MG63 (cell line): Measurements from ENCODE around the gene AIF1L. TPM values are rescaled to one million over a fixed set of nuclear protein-coding genes. Genes with fewer than 3 reads are reported as not detected.
"Not testable (repeated sequence)": the region's sequence is repeated elsewhere in the genome, so short reads cannot be mapped to it uniquely, and the experiment has no call there.

Source experiments
- DNase-seq: peaks from one replicate; pipeline ENCODE4 v3.0.0-alpha.2; 2020
- H3K27me3 ChIP-seq: fragments of 250-450 bp; sonication (Bioruptor Pico); 2 replicates; pipeline ENCODE4 v1.5.1; 2020; ENCODE audit warnings: mild to moderate bottlenecking, moderate library complexity
- H3K36me3 ChIP-seq: fragments of 250-450 bp; sonication (Bioruptor Pico); 2 replicates; pipeline ENCODE4 v1.5.1; 2020; ENCODE audit warnings: mild to moderate bottlenecking, moderate library complexity
- H3K4me3 ChIP-seq: fragments of 250-450 bp; sonication (Bioruptor Pico); 2 replicates; pipeline ENCODE4 v1.5.1; 2020; ENCODE audit warnings: mild to moderate bottlenecking, moderate library complexity
- H3K9me3 ChIP-seq: fragments of 250-450 bp; sonication (Bioruptor Pico); 2 replicates; pipeline ENCODE4 v1.5.1; 2020; ENCODE audit warnings: mild to moderate bottlenecking, moderate library complexity
- total RNA-seq: library from RNA; depleted of rRNA; stranded (reverse); fragments of >200 nt; shearing (Covaris generic); gene quantifications from 2 replicates; pipeline ENCODE4 v1.2.3, GENCODE V29; 2014; ENCODE audit warnings: low replicate concordance

AIF1L gene
- total RNA-seq, 1 experiment from 2014 or later, result 25.7 TPM

DNA sequence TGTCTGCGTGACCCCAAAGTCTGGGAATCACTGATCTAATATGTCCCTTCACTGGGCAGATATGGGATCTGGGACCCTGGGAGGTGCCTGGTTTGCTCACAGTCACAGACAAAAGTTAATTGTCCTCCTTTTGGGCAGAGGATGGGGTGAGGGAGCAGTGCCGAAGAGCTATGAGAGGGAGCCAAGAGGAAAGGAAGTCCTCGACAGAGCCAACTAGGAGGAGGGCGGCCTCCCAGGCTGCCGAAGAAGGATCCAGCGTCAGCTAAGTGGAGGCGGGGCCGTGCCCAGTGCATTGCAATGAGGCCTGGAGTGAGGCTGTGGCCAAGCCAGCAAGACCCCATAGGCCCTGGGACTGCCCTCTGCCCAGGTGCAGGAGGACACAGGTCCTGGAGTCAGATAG is 11.4 kb downstream of the AIF1L start:
- no peaks in the 10 kb centered on the region for H3K9me3 ChIP-seq
- peaks cover 2% of the 10 kb centered on the region; the same call in 1 of the 2 replicates for H3K36me3 ChIP-seq
- no peak for DNase-seq

DNA sequence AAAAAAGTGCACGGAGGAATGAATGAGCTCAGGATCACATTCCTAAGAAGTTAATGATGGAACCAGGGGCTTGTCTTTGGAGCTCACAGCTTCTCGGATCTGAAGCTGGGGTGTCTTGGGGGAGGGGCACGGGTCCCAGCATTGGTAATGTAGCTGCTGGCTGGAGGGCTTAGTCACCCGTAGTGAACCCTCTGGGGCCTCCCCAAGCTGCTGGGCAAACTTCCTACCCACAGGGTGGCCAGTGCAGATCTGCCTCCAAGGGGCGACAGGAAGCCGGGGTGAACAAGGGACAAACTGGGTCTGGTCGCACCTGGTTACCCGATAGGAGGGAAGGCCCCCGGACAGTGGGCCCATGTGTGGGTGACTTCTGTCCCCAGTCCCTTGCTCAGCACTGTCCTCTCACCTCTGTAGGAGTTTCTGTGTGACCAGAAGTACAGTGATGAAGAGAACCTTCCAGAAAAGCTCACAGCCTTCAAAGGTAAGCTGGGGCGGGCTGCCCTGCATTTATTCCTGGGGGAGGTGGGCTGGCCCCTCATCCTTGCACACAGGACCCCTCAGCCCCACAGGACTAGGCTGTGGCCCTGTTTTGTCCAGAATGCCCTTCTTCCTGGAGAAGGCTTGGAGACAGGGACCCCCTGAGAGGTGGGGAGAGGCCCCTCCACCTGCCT is 15.0 kb downstream of the AIF1L start:
- DNase-seq, result no peak

More for the DNA sequence above, 11.4 kb downstream of the AIF1L start:
- H3K4me3 ChIP-seq, result no peak overlapping the region
- no peaks in the 10 kb centered on the region for H3K27me3 ChIP-seq

DNA sequence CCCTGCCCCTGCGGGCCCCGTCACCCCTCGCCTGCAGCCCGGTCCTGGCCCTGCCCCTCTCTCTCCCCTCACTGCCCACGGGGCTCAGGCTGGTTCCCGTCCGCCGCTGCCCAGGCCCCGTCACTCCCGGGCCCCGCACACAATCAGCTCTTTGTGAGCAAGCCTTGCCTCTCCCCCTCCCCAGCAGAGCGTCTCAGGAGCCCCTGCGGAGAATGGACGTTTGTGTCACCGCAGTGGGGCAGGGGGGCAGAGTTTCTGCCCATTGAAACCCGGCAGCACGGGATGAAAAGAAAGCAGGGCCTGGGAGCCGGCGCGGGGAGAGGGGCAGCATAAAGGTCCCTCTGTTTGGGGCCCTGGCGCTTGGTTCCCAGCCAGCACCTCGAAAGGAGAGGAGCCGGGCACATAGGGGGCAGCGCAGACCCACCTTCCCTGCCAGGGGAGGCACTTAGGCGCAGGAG is 15.6 kb downstream of the AIF1L start:
- no peak overlapping the region for H3K4me3 ChIP-seq
- H3K27me3 ChIP-seq, result no peaks in the 10 kb centered on the region
- no peak for DNase-seq
- peaks cover 2% of the 10 kb centered on the region; the same call in 1 of the 2 replicates for H3K36me3 ChIP-seq
- no peaks in the 10 kb centered on the region for H3K9me3 ChIP-seq

More for the DNA sequence above, 15.0 kb downstream of the AIF1L start:
- H3K27me3 ChIP-seq, result no peaks in the 10 kb centered on the region
- no peaks in the 10 kb centered on the region for H3K9me3 ChIP-seq
- H3K36me3 ChIP-seq, result peaks cover 2% of the 10 kb centered on the region; the same call in 1 of the 2 replicates
- no peak overlapping the region for H3K4me3 ChIP-seq

DNA sequence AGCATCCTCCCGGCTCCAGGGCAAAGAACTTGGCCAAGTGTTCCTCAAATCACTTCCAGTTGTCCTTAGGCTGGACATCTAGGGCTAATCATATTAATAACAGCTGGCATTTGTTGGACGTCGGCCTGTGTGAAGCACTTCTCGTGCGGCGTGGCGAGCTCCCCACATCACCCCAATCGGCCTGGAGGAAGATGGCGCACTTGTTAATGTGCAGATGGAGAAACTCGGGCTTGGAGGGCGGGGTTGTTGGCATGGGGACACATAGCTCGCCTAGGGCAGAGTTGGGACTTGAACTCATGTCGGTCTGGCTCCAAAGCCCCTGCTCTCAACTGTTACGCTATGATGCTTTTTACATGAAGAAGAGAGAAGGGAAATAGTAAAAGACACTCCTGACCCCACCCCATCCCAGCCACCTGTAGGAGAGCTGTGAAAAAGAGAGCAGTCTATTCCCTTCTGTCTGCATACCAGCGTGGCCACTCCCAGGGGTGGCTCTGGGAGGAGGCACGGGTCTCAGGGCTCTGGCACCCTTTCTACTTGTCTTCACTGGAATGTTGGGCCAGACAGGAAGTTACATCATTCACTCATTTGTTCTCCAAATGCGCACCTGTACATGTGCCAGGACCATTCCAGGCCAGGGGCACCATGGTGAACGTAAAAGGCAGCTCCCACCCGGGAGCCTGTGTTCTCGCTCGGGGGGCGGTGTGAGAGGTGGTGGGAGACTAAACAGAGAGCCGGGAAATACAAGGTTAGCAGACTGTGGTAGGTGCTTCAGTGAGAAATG is 16.2 kb downstream of the AIF1L start:
- Histone ChIP-seq H3K9me3 (no peaks in the 10 kb centered on the region), H3K36me3 (peaks cover 5% of the 10 kb centered on the region; the same call in 1 of the 2 replicates), H3K27me3 (no peaks in the 10 kb centered on the region), H3K4me3 (no peak overlapping the region)
- DNase-seq, result peak; percentile 33

DNA sequence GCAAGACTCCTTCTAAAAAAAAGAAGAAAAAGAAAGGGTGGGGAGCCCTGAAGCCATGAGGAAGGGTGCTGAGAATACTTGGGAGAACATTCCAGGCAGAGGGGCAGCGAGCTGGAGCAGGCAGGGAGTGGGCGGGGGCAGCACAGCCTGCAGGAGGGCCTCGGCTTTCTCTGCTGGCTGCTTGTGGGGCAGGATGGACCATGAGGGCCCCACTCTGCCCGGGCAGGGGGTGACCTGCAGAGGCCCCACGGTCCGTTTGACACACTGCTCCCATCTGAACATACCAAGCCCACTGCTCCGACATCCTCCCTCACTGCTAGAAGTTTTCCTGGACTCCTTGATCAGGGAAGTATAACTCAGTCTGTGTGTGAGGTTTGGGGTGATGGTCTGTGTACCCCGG is 17.3 kb downstream of the AIF1L start:
- Histone ChIP-seq H3K36me3 (peaks cover 10% of the 10 kb centered on the region; the same call in 1 of the 2 replicates), H3K9me3 (no peaks in the 10 kb centered on the region), H3K4me3 (no peak overlapping the region), H3K27me3 (no peaks in the 10 kb centered on the region)
- no peak for DNase-seq

DNA sequence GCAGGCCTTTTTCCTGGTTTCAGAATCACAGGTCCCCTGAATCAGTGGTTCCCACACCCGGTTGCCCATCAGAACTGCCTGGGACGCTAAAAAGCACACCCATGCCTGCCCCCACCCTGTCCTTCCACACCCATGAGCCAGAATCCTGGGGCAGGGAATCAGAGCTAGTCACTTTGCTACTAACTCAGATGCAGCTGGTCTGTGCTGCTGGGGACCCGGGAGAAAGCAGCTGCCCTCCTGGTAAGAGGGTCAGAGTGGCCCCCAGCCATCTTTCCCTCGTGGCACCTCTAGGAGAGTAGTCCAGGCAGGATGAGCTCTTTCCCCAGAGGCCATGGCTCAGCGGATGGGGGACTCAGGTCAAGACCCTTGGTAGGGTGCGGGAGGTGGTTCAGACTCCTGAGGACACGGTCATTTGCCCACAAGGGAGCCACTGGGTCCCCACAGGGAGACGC is 17.8 kb downstream of the AIF1L start:
- Histone ChIP-seq H3K9me3 (no peaks in the 10 kb centered on the region), H3K36me3 (peaks cover 10% of the 10 kb centered on the region; the same call in 1 of the 2 replicates), H3K27me3 (no peaks in the 10 kb centered on the region), H3K4me3 (no peak overlapping the region)
- DNase-seq, result no peak

DNA sequence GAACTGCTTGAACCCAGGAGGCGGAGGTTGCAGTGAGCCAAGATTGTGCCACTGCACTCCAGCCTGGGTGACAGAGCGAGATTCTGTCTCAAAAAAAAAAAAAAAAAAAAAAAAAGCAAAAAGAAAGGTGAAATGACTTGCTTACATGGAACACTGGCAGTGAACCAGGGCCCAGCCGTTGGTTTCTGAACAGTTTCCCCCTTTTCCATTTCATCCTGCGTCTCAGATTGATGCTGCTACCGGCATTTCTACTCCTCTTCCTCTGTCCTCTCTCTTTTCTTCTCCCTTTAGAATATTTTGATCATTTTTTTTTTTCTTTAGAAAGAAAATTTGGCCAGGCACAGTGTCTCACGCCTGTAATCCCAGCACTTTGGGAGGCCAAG is 19.0 kb downstream of the AIF1L start:
- H3K9me3 ChIP-seq, H3K27me3 ChIP-seq, H3K4me3 ChIP-seq, H3K36me3 ChIP-seq, DNase-seq: not testable (repeated sequence)

DNA sequence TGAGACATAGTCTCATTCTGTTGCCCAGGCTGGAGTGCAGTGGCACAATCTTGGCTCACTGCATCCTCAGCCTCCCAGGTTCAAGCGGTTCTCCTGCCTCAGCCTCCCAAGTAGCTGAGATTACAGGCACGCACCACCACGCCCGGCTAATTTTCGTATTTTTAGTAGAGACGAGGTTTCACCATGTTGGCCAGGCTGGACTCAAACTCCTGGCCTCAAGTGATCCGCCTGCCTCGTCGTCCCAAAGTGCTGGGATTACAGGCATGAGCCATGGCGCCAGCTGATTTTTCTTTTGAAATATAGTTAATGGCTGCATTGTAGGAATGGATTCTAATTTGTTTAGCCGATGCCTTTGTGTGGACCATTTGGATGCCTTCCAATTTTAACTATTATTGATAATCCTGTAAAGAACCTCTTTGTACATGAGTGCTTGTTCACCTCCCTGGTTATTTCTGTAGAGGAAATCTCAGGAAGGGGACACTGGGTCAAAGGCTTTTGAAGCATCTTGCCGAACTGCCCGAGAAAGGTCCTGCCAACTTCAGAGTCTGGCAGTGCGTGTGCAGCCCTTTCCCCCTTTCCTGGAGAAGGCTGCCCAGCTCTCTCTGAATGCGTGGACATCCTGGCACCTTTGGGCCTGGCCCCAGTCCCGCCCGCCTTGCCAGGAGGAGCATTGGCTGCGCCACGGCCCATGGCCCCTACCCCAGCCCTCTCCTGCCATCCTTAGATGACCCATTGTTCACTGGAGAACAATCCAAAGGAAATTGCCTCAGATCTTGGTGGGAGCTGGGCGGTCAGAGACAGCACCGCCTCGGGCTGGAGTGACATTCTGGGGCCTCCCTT is 20.2 kb downstream of the AIF1L start:
- Histone ChIP-seq H3K9me3 (no peaks in the 10 kb centered on the region), H3K4me3 (no peak overlapping the region), H3K27me3 (no peaks in the 10 kb centered on the region), H3K36me3 (peaks cover 8% of the 10 kb centered on the region; the same call in 1 of the 2 replicates)
- peak; percentile 86 for DNase-seq

DNA sequence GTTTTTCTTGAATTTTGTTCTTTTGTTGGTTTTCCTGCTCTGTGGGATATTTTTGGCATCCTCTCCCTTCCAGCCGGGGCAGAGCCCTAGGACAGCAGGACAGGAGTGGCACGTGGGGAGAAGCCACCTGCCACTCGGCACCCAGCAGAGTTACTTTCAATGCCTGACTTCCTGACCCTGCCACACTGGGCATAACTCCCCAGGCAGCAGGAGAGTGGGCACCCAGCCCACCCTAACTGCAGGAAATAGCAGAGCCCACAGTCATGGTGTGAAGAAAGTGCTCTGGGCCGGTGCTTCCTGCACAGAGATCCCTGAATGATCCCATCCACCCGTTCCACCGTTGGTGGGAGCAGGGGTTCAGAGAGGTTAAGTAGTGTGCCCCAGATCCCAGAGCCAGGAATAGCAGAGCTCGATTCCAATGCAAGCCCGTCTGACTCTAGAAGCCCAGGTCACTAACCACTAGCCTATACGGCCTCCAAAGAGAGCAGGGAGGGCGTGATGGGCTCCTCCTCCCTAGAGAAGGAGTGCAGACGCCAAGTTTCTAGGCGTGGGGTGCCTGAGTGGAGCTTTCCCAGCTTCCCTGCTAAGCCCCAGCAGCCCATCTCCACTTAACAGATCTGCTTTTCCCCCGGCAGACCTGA is 20.9 kb downstream of the AIF1L start:
- Histone ChIP-seq H3K9me3 (no peaks in the 10 kb centered on the region), H3K27me3 (no peaks in the 10 kb centered on the region), H3K36me3 (peaks cover 14% of the 10 kb centered on the region; the same call in 1 of the 2 replicates), H3K4me3 (no peak overlapping the region)
- peak; percentile 91 for DNase-seq

DNA sequence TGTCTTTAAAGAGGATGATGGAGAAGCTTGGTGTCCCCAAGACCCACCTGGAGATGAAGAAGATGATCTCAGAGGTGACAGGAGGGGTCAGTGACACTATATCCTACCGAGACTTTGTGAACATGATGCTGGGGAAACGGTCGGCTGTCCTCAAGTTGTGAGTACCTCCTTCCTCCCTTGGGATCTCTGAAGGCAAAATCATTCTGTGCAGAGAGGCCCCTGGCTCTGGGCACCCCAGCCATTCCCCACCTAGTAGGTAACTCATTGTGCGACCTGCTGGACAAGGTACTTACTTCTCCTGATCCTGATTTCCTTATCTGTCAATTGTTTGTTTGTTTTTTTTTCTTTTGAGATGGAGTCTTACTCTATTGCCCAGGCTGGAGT is 21.4 kb downstream of the AIF1L start:
- Histone ChIP-seq H3K36me3 (peaks cover 17% of the 10 kb centered on the region; the same call in 1 of the 2 replicates), H3K9me3 (no peaks in the 10 kb centered on the region), H3K4me3 (no peak overlapping the region), H3K27me3 (no peaks in the 10 kb centered on the region)
- DNase-seq, result no peak

DNA sequence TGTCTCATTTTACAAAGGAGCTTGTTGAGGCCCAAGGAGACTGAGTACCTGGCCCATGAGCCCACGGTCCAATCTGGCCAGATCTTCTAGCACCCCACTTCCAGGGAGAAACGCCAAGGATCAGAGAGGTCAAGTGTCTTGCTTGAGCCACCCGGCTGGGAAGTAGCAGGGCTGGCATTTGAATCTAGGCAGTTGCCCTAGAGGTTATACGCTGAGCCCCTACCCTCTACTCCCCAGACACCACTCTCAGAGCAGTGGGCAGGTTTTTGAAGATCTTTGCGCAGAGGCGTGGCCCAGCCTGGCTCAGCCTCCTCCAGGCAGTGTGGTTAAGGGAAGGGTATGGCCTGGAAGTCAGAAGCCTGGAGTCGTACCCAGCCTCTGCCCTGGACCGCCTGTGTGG is 23.3 kb downstream of the AIF1L start:
- DNase-seq, result no peak
- no peak overlapping the region for H3K4me3 ChIP-seq
- no peaks in the 10 kb centered on the region for H3K27me3 ChIP-seq
- H3K36me3 ChIP-seq, result peaks cover 17% of the 10 kb centered on the region; the same call in 1 of the 2 replicates
- H3K9me3 ChIP-seq, result no peaks in the 10 kb centered on the region

DNA sequence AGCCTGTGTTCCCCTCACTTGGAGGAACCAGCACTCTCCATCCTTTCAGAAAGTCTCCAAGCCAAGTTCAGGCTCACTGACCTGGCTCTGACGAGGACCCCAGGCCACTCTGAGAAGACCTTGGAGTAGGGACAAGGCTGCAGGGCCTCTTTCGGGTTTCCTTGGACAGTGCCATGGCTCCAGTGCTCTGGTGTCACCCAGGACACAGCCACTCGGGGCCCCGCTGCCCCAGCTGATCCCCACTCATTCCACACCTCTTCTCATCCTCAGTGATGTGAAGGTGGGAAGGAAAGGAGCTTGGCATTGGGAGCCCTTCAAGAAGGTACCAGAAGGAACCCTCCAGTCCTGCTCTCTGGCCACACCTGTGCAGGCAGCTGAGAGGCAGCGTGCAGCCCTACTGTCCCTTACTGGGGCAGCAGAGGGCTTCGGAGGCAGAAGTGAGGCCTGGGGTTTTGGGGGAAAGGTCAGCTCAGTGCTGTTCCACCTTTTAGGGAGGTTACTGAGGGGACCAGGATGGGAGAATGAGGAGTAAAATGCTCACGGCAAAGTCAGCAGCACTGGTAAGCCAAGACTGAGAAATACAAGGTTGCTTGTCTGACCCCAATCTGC is 24.4 kb downstream of the AIF1L start:
- Histone ChIP-seq H3K27me3 (no peaks in the 10 kb centered on the region), H3K4me3 (no peak overlapping the region), H3K9me3 (no peaks in the 10 kb centered on the region), H3K36me3 (peaks cover 17% of the 10 kb centered on the region; the same call in 1 of the 2 replicates)
- DNase-seq, result no peak

DNA sequence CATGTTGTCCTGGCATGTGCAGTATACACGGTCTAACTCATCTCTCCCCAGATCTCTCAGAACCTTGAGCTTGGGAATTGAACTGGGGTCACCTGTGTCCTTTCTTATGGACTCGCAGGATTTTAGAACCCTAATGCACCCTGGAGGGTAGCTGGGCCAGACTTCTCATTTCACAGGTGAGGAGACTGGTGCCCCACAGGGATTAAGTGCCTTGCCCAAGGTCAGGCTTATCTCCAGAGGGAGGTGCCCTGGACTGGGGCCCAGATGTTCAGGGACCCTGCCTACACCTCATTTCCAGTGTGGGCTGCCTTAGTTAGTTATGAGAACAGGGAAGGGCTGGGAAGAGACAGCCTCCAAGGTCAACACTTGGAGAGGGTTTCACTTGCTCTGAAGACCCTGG is 25.0 kb downstream of the AIF1L start:
- Histone ChIP-seq H3K27me3 (no peaks in the 10 kb centered on the region), H3K36me3 (peaks cover 17% of the 10 kb centered on the region; the same call in 1 of the 2 replicates), H3K9me3 (no peaks in the 10 kb centered on the region), H3K4me3 (no peak overlapping the region)
- no peak for DNase-seq

DNA sequence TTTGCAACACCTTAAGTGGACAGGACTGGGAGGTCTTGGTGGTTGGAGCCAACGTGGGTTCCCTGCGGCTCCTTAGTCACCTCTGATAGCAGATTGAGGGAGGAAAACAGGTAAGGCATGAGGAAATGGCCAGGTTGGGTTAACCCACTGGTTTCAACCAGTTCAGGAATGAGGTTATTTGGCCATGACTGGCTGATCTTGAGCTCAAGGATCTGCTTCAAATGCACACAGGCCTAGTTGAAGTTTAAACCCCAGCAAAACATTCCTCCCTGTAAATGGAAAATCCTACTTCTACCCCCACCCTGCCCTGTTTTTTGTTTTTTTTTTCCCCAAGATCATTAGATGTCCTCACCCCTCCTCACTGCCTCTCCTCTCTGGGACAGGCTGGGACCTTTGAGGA is 25.8 kb downstream of the AIF1L start:
- Histone ChIP-seq H3K27me3 (no peaks in the 10 kb centered on the region), H3K4me3 (no peak overlapping the region), H3K9me3 (no peaks in the 10 kb centered on the region), H3K36me3 (peaks cover 22% of the 10 kb centered on the region)
- DNase-seq, result no peak

DNA sequence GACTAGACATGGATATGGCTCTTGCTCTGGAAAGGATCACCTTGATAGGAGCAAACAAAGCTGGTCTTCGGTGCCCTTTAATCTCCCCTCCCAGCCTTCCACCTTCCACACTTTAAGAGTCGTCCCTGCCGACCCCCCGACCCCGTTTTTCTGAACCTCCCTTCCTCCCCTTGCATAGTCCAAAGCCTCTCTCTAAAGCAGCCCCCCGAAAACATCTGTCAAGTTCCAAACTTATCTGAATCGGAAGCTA is 28.6 kb downstream of the AIF1L start:
- Histone ChIP-seq H3K4me3 (peak overlapping the region; percentile 81), H3K36me3 (peaks cover 41% of the 10 kb centered on the region), H3K9me3 (no peaks in the 10 kb centered on the region), H3K27me3 (no peaks in the 10 kb centered on the region)
- DNase-seq, result no peak
